GM06990 (cell line): ENCODE data around the gene MRPL23.

Source experiments
- DNase-seq: peaks from one replicate; pipeline ENCODE4 v3.0.0-alpha.2; 2011; ENCODE audit not compliant: insufficient read length; ENCODE audit errors: extremely low read depth
- H3K27me3 ChIP-seq: replicated peaks from 2 replicates; pipeline ENCODE4 v1.6.0; 2011; ENCODE audit warnings: low read length; ENCODE audit not compliant: control insufficient read depth, insufficient read depth
- H3K36me3 ChIP-seq: 2 replicates; pipeline ENCODE4 v1.5.1; 2011; ENCODE audit warnings: low read length; ENCODE audit not compliant: control insufficient read depth, insufficient read depth
- H3K4me3 ChIP-seq: replicated peaks from 2 replicates; pipeline ENCODE4 v1.5.1; 2011; ENCODE audit warnings: low read depth, mild to moderate bottlenecking, control low read depth, low read length
- TF ChIP-seq, protein P1 (sequence below): IDR thresholded peaks from 2 replicates; pipeline ENCODE4 v1.5.1; 2011; ENCODE audit warnings: low read length, control low read depth, mild to moderate bottlenecking, inconsistent platforms; ENCODE audit not compliant: insufficient read depth, poor library complexity, severe bottlenecking

The MRPL23 gene

DNA sequence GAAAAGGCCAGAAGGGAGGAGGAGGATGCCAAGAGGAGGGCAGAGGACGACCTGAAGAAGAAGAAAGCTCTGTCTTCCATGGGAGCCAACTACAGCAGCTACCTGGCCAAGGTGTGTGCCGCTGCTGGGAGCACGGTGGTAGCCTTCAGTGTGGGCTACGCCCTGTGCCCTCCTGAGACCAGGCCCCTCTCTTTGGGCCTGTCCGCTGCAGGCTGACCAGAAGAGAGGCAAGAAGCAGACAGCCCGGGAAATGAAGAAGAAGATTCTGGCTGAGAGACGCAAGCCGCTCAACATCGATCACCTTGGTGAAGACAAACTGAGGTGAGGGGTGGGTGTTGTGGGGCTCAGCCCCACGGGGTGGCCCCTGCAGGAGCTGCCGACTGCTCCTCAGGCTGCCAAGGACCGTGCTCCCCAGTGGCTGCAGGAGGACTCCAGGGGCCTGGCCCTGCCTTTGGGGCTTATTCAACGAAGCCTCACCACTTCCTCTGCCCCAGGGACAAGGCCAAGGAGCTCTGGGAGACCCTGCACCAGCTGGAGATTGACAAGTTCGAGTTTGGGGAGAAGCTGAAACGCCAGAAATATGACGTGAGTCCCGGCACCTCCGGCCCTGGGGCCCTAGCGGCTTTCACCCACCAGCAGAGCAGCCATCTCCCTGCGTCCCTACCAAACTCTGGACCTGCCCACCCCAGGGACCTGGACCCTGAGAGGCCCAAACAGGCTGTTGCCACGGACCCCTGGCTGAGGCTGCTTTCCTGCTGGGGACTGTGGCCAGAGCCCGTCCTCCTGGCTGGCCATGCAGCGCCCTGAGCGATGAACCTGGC lies 12.6 kb upstream of the MRPL23 start:
- DNase-seq, result no peak
- TF ChIP-seq, protein P1, sequence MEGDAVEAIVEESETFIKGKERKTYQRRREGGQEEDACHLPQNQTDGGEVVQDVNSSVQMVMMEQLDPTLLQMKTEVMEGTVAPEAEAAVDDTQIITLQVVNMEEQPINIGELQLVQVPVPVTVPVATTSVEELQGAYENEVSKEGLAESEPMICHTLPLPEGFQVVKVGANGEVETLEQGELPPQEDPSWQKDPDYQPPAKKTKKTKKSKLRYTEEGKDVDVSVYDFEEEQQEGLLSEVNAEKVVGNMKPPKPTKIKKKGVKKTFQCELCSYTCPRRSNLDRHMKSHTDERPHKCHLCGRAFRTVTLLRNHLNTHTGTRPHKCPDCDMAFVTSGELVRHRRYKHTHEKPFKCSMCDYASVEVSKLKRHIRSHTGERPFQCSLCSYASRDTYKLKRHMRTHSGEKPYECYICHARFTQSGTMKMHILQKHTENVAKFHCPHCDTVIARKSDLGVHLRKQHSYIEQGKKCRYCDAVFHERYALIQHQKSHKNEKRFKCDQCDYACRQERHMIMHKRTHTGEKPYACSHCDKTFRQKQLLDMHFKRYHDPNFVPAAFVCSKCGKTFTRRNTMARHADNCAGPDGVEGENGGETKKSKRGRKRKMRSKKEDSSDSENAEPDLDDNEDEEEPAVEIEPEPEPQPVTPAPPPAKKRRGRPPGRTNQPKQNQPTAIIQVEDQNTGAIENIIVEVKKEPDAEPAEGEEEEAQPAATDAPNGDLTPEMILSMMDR, result no peak
- H3K4me3 ChIP-seq, result no peak overlapping the region
- H3K27me3 ChIP-seq, result no peaks in the 10 kb centered on the region; the same call in 1 of the 2 replicates
- H3K36me3 ChIP-seq, result no peaks in the 10 kb centered on the region

DNA sequence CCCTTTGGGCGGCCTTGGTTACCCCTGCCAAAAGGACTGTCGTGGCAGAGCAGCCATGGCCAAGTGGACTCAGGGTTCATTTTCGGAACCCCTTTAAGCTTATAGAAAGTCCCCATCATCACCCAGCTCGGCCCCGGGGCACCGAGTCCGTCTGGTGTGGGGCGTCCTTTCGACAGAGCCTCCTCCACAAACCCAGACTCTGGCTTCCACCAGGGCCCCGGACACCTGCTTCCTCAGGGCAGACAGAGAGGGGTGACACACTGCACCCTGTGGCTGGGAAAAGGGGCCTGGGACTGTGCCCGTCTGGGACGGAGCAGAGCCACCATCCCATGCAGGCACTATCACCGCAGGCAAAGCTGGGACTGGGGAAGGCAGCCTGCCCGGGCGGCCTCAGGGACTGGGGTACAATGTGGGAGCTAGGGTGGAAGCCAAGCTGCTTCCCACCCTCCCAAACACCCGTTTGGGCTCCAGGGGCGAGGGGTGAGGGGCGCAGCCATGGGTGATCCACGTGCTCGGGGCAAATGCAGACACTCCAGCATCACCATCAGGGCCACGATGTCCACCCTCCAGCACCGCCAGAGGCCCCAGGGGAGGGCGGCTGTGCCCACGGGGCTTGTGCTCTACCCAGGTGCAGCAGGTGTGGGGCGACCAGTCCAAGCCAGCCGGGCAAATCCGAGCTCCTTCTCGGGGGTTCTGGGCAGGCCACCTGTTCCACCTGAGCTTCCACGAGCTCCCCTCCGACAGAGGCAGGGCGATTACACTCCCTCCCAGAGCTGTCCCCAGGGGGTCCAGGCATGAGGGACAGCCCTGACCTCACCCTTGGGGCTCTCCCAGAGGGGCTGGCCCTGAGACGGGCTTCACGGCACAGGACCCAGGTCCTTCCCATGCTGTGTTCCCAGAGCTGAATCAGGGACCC lies 11.7 kb upstream of the MRPL23 start:
- H3K36me3 ChIP-seq, result no peaks in the 10 kb centered on the region
- H3K27me3 ChIP-seq, result no peaks in the 10 kb centered on the region; the same call in 1 of the 2 replicates
- no peak overlapping the region for H3K4me3 ChIP-seq
- no peak for DNase-seq
- TF ChIP-seq, protein P1, result no peak

DNA sequence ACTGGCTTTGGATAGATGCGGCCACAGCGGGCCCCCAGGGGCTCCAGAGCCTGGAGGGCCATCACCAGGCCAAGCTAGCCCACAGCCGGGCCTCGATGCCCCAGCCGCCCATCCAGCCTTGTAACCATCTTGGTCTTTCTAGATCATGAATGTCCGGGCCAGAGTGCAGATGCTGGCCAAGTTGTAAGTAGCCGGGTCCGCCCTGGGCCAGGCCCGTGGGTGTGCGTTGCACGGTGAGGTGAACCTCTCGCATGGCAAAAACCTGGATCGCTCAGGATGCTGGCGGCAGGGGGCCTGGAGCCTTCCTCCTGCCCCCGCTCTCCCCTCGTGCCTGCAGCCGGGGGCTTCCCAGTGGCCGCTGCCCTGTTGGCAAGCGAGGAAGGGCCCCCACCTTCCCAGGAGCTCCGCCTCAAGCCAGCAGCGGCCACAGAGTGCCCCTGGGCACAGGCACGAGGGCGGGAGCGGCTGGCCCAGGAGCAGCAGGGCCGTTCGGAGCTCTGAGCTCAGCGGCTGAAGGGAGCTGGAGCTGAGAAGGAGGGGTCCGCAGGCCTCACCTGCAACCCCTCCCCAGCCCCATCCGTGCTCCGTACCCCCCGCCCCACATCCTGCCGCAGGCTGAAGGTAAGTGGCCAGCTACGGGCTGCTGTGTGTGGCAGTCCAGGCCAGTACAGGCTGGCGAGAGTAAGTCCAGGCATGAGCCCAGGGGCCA lies 10.9 kb upstream of the MRPL23 start:
- no peak for DNase-seq
- Histone ChIP-seq H3K4me3 (no peak overlapping the region), H3K27me3 (no peaks in the 10 kb centered on the region; the same call in 1 of the 2 replicates), H3K36me3 (no peaks in the 10 kb centered on the region)
- TF ChIP-seq, protein P1, result no peak

DNA sequence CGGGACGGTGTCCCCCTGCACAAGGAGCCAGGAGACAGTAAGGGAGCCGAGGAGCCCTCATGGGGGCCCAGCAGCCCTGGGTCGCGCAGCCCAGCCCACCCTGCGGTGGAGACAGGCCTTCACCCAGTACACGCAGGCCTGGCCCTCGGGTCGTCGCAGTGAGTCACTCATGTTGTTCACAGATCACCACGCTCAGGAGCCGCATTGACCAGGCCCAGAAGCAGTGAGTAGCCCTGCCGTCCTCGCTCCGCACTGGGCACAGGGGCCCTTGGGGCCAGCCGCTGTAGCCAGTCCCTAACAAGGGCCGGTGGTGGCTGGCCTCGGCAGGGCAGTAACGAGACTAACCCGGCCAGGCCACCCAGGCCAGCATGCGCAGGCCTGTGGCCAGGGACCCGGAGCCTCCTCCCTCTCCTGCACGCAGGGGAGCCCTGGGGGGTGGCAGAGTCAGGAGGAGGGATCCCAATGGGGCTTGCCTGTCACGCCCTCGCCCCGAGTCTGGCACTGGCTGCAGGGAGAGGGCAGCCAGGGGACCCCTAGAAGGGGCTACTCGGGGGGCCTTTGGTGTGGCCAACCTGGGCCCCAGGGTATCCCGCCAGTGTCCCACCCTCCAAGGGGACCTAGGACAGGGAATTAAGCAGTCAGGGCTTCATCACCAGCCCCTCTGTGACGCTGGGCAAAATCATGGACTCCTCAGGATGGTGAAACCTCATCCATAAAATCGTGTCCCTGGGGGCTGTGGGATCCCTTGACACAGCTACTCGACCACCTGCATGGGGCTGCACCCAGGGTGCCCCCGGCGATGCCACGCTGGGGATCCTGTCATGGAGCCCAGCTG lies 10.1 kb upstream of the MRPL23 start:
- H3K27me3 ChIP-seq, result no peaks in the 10 kb centered on the region; the same call in 1 of the 2 replicates
- TF ChIP-seq, protein P1, result no peak
- H3K36me3 ChIP-seq, result no peaks in the 10 kb centered on the region
- H3K4me3 ChIP-seq, result no peak overlapping the region
- no peak for DNase-seq
